ENCODE data around the gene CUX1.
"Not testable (repeated sequence)": the region's sequence is repeated elsewhere in the genome, so short reads cannot be mapped to it uniquely, and the experiment has no call there.

The CUX1 gene

DNA sequence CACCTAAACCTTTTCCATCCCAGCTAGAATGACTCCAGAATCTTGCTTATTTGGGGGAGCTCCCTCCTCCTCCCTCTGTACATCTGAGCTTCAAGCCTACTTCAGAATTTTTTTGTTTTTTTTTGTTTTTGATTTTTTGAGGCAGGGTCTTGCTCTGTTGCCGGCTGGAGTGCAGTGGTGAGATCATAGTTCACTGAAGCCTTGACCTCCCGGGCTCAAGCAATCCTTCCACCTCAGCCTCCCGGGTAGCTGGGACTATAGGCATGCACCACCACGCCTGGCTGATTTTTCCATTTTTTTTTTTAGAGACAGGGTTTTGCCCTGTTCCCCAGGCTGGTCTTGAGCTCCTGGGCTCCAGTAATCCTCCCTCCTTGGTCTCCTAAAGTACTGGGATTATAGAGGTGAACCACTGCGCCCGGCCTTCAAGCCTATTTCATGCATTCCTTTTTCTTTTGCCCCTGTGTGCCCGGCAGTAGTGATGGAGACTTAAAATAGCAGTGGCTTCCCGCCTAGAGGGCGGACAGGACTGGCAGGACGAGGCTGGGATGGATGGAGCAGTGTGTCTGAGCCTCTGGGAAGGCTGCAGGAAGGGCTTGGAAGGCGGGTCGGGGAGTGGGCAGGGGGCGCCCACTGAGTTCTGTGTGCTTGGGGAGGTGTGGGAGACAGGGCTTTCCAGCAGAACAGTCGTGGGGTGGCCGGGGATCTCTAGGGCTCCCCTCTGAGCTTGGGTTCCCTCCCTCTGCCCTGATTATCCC is 8.8 kb downstream of the CUX1 start:
- no peak for DNase-seq

DNA sequence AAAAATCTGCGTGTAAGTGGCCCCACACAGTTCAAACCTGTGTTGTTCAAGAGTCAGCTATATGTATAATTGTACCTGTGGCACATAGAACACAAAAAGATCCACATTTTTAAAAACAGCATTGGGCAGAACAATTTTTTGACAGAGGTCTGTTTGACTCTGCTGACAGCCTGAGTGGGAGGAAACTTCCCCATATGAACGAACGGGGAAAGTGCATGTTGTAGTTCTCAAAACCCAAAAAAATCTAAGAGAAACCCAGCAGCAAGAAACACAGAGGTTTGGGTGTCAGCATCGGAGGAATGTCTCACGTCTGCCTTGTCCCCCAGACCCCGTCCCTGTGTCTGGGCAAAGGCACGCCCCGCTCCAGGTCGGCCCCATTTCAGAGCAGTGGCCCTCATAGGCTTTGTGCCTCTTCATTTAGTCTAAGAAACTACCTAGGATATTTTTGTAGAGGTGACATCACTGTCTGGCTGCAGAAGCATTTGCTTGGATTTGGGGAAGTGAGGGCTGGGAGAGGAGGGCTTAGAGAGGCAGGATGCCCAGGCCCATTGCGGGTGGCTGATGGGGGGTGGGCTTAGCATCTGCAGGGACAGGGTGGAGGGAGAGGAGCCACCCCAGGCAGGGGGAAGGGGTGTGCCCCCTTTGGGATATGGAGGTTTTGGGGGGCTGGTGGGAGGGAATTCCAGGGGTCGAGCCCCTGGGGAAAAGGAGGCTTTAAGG is 11.0 kb downstream of the CUX1 start:
- no peak for DNase-seq

DNA sequence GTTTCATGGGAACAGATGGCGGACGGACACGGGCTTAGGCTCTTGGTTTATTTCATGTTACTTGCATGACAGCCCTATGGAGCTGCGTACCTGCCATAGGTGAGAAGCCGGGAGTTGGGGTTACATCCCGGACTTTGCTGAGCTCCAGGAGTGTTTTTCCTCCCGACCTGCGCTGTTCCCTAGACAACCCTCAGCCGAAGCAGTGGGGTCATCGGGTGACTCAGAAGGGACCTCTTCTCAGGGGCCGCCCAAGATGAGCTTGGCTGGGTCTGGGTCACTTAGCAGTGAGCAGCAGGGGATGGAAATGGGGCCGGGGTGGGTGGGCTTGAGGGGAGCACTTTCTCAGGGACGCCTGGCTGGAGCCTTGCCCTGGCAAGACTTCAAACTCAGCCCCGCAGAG is 11.9 kb downstream of the CUX1 start:
- no peak for DNase-seq

DNA sequence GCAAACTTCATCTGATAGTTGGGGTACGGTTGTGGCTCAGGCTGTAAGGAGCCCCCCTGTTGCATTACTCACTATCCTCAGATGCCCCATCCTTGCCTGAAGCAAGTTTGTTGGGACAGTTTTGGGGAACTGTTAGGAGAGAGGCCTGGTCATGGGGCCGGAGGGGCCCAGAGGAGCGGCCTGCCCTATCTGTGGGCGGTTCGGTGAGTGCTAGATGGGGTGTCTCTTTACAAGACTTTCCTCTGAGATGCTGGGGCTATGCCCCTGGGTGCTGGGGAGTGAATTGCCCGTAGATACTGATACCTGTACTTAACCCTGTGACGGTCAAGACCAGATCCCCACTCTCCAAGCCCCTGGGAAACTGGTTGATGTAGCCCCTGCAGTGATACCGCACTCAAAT is 12.4 kb downstream of the CUX1 start:
- no peak for DNase-seq

DNA sequence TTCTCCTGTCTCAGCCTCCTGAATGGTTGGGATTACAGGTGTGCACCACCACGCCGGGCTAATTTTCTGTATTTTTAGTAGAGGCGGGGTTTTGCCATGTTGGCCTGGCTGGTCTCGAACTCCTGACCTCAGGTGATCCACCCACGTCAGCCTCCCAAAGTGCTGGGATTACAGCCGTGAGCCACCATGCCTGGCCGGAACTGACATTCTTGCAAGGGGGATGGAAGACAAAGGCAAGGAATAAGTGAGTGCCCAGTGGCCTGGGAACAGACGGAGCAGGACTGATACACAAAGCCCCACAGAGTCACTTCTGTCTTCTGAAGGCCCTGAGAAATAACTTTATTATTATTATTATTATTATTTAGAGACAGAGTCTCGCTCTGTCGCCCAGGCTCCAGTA is 14.0 kb downstream of the CUX1 start:
- not testable (repeated sequence) for DNase-seq

DNA sequence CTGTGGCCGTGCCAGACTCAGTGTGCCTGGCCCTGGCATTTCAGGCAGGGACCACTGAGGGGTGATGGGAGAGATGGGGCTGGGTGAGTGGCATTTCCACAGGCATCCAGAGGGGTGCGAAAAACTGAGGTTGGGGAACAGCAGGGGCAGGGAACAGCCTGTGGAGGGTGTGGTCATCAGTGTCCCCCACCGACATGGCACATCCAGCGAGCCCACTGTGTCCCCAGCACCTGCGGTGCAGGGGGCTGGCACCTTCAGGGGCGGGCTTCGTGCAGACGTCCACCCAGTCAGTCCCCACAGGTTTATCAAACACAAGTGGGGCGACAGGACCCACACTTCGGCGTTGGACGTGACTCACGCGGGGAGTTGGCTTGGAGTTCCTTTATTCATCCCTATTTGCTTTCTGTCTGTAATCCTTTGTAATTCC is 14.8 kb downstream of the CUX1 start:
- DNase-seq, result no peak

DNA sequence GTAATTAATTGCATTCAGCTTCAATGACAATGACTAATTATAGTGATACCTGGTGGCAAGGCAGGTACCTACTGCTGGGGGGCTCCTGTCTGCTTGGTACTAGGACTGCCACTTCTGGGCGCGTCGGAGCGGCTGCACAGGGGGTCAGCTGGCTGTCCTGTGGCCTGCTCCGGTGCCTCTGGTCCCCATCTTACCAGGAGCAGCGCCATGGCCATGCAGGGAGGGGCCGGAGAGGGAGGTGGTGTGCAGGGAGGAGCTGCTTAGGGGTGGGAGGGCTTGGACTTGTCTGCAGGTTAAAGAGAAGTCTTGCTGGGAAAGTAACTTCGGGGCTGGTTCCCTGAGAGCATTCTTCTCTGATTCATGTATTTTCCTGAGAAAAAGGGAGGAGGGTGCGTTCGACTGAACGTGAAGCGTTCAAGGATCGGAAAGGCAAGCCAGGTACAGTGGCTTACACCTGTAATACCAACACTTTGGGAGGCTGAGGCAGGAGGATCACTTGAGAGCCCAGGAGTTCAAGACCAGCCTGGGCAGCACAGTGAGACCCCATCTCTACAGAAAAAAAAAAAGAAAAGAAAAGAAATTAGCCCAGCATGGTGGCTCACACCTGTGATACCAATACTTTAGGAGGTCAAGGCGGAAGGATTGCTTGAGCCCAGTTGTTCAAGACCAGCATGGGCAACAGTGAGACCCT is 15.4 kb downstream of the CUX1 start:
- DNase-seq, result no peak

DNA sequence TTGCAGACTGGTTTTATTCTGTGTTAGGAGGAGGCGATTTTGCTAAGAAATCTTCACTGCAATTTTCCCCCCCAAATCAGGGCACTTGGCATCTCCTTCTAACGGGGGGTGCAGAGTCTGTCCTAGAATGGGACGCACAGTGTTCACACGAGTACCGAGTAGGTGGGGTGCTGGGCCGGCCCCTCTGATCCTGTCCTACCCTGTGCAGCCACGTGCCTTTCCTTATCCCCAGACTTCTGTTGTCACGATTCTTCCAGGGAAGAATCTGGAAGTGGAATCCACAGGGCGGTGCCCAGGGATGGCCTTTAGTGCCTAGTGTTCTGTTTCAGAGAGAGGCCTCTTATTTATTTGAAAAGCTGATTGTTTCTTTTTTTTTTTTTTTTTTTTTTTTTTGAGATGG is 16.4 kb downstream of the CUX1 start:
- DNase-seq, result no peak

DNA sequence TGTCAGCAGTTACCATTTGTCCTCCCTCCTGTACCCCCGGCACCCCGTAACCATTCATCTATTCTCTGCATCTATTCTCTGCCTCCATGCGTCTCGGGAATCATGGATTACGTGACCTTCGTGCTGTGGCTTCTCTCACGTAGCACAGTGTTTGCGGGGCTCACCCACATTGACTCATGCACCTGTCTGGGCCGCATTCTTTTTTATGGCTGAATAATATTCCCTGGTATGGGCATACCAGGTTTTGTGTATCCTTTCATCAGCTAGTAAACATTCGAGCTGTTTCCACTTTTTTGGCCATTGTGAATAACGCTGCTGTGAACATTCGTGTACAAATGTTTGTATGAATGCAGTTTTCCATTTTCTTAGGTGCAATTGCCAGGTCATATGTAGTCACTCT is 17.7 kb downstream of the CUX1 start:
- no peak for DNase-seq

DNA sequence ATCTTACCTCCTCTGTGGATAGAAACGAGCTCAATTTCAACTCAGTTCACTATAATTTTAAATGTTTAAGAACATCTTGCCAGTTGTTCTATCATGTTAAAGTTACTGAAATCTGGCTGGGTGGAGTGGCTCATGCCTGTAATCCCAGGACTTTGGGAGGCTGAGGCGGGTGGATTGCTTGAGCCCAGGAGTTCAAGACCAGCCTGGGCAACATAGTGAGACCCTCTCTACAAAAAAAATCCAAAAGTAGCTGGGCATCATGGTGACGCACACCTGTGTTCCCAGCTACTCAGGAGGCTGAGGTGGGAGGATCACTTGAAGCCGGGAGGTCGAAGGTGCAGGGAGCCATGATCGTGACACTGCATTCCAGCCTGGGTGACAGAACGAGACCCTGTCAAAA is 20.0 kb downstream of the CUX1 start:
- not testable (repeated sequence) for DNase-seq

DNA sequence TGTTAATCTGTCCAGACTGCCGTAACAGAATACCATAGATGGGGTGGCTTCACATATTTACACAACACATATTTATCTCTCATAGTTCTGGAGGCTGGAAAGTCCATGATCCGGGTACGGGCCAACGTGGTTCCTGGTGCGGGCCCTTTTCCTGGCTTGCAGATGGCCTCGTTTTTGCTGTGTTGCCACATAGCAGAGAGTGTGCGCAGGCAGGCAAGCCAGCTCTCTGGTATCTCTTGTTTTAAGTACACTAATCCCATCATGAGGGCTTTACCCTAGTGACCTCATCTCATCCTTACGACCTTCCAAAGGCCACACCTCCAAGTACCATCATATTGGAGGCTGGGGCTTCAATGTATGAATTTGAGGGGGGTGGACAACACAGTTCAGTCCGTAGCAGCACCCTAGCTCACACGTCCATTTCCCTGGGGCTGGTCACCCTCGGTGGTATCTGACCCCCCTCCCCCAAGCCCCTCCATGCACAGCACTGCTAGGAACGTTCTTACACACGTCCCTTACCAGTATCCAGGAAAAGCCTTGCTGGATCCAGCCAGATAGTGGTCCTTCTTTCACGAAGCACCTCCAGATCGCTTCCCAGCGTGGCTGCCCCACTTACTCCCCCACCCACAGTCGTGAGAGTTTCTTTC is 21.5 kb downstream of the CUX1 start:
- DNase-seq, result no peak

DNA sequence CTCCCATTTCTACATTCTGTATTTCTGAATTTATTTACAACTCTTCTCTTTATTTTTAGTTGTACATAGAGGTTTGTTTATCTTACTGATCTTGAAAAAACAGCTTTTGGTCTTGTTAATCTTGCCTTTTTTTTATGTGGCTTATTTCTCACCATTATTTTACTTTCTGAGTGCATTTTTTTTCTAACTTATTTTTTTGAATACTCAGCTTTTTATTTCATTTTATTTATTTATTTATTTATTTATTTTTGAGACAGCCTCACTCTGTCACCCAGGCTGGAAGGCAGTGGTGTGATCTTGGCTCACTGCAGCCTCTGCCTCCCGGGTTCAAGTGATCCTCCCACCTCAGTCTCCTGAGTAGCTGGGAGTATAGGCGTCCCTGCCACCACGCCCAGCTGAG is 23.9 kb downstream of the CUX1 start:
- DNase-seq, result no peak

DNA sequence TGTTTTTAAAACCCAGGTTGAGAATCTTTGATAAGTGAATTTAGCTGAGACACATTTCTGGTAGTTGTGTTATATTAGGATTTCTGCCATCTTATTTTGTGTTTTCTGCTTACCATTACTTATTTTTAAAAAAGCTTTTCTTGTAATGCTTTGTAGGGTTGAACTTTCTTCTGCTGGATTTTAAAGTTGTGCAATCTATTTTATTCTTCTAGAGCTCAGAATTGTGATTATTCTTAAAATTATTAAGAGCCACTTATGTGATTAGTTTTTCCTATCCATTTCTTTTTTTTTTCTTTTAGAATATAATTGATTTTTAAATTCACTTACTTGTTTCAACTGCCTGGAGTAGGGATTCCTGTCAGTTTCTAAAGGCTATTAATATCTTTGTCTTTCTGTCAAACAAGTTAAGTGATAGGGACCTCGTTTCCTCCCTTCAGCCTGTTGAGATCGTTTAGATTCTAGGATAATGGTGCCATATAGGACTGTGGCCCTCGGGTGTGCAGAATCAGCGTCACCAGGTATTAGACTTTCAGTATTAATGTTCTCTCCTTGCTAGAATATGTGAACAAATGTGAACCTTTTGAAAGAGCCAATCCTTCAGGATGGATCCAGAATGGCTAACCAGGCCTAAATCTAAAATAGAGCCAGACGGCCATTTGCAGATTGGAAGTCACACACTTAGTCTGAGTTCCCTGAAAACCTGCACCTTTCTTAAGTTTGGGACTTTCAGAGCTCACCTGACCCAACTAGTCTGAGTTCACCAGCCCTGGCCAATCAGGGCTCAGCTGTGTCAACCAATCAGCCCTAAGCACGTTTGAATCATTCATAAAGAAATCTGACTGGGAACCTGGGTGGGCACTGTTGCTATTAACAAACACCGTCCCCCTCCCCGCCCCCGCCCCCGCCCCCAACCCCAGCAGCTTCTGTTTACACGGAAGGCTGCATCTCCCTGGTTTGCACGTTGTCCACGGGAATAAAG is 26.2 kb downstream of the CUX1 start:
- DNase-seq, result no peak

DNA sequence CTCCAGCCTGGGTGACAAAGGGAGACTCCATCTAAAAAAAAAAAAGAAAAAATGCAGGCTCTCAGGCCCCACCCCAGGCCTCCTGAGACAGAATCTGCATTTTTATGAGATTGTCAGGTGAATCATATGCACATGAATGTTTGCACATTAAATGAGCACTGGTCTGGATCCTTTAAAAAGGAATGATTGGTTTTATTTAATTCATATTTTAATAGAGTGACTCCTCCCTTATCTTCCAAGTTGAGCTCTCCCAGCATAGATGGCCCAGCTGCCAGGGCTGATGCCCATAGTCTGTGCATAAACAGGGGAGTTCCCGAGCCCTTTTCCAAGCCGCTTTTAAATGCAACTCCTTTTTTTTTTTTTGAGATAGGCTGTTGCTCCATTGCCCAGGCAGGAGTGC is 28.5 kb downstream of the CUX1 start:
- no peak for DNase-seq

DNA sequence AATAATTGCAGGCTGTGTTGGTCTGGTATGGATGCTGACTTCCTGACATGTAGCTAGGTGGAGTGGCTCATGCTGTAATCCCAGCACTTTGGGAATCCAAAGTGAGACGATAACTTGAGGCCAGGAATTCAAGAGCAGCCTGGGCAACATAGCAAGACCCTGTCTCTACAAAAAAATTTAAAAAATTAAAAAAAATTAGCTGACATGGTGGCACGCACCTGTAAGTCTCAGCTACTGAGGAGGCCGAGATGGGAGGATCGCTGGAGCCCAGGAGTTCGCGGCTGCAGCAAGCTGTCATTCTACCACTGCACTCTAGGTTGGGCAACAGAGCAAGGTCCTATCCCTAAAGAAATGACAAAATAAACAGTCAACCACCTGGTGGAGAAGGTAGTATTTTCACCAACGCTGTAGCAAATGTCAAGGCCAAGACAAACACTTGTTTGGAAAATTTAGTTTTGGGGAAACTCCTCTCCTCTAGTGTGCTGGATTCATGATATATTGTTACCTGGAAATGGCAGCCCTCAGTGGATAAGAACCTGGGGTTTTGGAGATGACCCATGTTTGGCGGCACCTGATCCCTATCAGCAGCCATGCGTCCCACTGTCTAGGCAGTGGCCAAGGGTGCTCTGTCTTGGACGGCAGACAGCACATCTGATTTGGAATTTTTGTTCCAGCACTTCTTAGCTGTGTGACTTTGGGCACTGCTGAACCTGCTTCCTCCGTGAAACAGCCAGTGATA is 29.5 kb downstream of the CUX1 start:
- DNase-seq, result no peak

DNA sequence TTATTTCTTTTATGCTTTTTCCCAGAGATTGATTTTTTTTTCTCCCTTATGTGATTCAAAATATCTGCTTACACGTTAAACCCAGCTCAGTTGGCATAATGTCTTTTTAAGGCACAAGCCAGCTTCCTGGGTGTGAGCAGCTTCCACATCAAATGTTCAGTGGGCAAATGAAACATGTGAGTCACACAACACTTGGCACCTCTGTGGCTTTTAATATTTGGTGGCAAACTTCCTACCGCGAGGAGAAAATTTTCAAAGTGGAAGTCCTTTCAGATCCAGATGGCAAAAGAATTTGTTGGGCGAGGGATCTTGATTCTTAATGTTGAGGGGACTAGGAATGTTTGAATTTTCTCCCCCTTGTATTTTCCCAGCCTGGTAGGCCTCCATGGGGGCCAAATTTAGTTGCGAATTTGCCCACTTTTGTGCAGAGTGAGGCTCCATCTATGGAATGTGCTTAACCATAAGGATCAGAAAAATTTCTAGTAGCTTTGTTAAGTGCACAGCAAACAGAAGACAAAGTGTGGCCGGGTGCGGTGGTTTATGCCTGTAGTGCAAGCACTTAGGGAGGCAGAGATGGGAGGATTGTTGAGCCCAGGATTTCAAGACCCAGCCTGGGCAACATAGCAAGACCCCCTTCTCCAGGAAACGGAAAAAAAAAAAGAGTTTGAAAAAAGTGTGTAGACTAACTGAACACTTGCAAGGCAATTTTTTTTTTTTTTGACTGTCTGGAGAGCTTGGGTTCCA is 31.0 kb downstream of the CUX1 start:
- no peak for DNase-seq

DNA sequence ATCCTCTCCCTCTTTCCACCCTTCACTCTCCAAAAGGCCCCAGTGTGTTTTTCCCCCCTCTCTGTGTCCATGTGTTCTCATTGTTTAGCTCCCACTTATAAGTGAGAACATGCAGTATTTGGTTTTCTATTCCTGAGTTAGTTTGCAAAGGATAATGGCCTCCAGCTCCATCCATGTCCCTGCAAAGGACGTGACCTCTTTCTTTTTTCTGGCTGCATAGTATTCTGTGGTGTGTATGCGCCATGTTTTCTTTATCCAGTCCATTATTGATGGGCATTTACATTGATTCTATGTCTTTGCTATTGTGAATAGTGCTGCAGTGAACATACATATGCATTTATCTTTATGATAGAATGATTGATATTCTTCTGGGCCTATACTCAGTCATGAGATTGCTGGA is 31.9 kb downstream of the CUX1 start:
- not testable (repeated sequence) for DNase-seq

DNA sequence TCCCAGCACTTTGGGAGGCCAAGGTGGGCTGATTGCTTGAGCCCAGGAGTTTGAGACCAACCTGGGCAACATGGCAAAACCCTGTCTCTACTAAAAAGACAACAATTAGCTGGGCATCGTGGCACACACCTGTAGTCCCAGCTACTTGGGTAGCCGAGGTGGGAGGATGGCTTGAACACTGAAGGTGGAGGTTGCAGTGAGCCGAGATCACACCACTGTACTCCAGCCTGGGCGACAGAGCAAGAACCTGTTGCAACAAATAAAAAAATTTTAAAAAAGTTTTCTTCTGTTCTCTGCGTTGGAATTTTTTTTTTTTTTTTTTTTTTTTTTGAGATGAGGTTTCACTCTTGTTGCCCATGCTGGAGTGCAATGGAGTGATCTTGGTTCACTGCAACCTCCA is 34.9 kb downstream of the CUX1 start:
- DNase-seq, result not testable (repeated sequence)

DNA sequence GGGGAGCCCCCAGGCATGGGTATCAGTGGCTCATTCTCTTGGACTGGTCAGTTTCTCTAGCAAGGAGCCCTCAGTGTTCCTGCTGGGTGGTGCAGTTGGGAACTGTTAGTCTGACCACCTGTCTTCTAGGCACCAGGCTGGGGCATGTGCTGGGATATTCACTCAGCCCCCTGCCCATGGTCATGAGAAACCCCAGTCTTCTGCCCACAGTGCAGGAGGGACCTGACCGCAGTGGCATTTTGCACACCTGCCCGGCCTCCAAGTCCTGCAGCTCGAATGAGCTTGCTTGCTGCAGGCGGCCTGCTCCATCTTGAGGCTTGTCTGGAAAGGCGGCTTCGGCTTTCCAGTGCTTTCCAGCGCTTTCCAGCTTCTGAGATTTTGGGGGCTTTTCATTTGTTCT is 36.3 kb downstream of the CUX1 start:
- no peak for DNase-seq

DNA sequence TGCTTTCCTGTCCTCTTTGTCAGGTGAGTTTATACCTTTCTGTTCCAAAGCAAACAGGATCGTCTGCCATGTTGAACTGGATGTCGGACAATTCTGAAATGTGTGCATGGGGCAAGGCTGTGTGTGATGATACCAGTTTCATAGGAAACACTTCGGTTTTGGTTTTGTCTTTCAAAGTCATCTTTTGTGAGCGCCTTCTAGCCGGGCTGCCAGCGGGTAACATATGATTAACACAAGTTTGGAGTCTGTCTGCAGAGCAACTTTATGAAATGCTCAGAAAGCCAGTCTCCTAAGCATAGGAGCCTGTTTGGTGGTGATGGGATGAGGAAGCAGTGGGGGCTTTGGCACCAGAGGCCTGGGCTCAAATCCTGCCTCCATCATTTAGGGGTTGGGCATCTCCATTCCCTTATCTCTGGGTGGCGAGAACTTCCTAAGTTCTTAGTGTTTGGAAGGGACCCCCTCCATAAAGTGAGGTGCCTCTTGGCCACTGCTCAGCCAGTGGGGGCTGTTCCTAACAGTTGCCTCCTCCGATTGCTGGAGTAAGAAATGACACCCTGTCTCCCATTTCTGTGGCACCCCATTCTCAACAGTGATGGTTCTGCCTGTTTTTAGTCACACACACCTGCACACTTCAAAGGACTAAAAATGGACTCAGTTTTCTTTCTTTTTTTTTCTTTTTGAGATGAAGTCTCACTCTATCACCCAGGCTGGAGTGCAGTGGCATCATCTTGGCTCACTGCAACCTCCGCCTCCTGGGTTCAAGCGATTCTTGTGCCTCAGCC is 36.8 kb downstream of the CUX1 start:
- no peak for DNase-seq

Data from SHP77 treated with DMSO at 0.1 percent for 48 hours (cell line).